ENCODE data around the gene WDR93.
A peak's percentile ranks its signal among the peaks of the same experiment; 100 is the strongest.

The WDR93 gene

GRCh38 chr15:89790206-89790605 lies 99.6 kb downstream of the WDR93 start:
- Histone ChIP-seq H3K27ac (peak overlapping the region; percentile 20), H3K4me3 (ENCODE audit: low read depth in 1 of 2, low read length in 1 of 2) (no peak overlapping the region), H3K27me3 (no peaks in the 10 kb centered on the region), H3K4me1 (ENCODE audit: control insufficient read depth in 1 of 2, insufficient read depth in 1 of 2, low read depth in 1 of 2, low read length in 1 of 2) (no peaks in the 10 kb centered on the region), H3K36me3 (peaks cover 100% of the 10 kb centered on the region), H3K9me3 (no peaks in the 10 kb centered on the region)
- no peak for TF ChIP-seq CTCF (IDR thresholded peaks at IDR 0.05)

GRCh38 chr15:89790661-89791060 lies 100.0 kb downstream of the WDR93 start:
- Histone ChIP-seq H3K4me1 (ENCODE audit: control insufficient read depth in 1 of 2, insufficient read depth in 1 of 2, low read depth in 1 of 2, low read length in 1 of 2) (no peaks in the 10 kb centered on the region), H3K4me3 (ENCODE audit: low read depth in 1 of 2, low read length in 1 of 2) (no peak overlapping the region), H3K27me3 (no peaks in the 10 kb centered on the region), H3K9me3 (no peaks in the 10 kb centered on the region), H3K36me3 (peaks cover 100% of the 10 kb centered on the region), H3K27ac (peak overlapping the region; percentile 20)
- TF ChIP-seq CTCF (IDR thresholded peaks at IDR 0.05) = no peak

- H3K27me3 ChIP-seq = no peaks in the 10 kb centered on the region
- H3K9me3 ChIP-seq = no peaks in the 10 kb centered on the region
- no peak for TF ChIP-seq CTCF (IDR thresholded peaks at IDR 0.05)
- peaks cover 100% of the 10 kb centered on the region for H3K36me3 ChIP-seq
- no peak overlapping the region for H3K4me3 ChIP-seq (ENCODE audit: low read depth in 1 of 2, low read length in 1 of 2)
- no peak overlapping the region for H3K27ac ChIP-seq
- H3K4me1 ChIP-seq (ENCODE audit: control insufficient read depth in 1 of 2, insufficient read depth in 1 of 2, low read depth in 1 of 2, low read length in 1 of 2) = no peaks in the 10 kb centered on the region
These were observed 101.6 kb downstream of the WDR93 start for GRCh38 chr15:89792106-89792805.

Data from neutrophil (primary cell).